Measurements from ENCODE around the gene TBC1D22A. TPM values are rescaled to one million over a fixed set of nuclear protein-coding genes. Genes with fewer than 3 reads are reported as not detected.

Gene TBC1D22A
- total RNA-seq, 2 experiments from 2014 or later = 22.3 to 43.9 TPM

- ChIA-PET POLR2A (no interaction called here), CTCF (ENCODE audit: unreplicated experiment) (no interaction called here)
- H2AFZ ChIP-seq (ENCODE audit: low read length) = no peak overlapping the region
- H3K79me2 ChIP-seq (ENCODE audit: insufficient read depth, low read depth, low read length) = no peaks in the 10 kb centered on the region
- H3K4me2 ChIP-seq (ENCODE audit: low read length) = no peak overlapping the region
- no peak overlapping the region for H3K4me3 ChIP-seq (ENCODE audit: low read depth, low read length, poor library complexity, severe bottlenecking)
- H4K20me1 ChIP-seq (ENCODE audit: insufficient read depth, low read length) = no peaks in the 10 kb centered on the region
- no TSS peak for BruUV-seq (replicated peaks)
- DNase-seq (ENCODE audit: low spot score) = no peak
- H3K36me3 ChIP-seq (ENCODE audit: insufficient read depth, low read length) = no peaks in the 10 kb centered on the region
- H3K9me2 ChIP-seq (ENCODE audit: insufficient read depth, low read length) = no peaks in the 10 kb centered on the region
- no peak overlapping the region for H3K27ac ChIP-seq (ENCODE audit: low read depth, low read length, poor library complexity, severe bottlenecking)
- no peaks in the 10 kb centered on the region for H3K9me3 ChIP-seq (ENCODE audit: low read length)
- intact Hi-C loops (cut with micrococcal nuclease; ENCODE audit: unreplicated experiment) = no loop called here
- no peaks in the 10 kb centered on the region for H3K4me1 ChIP-seq (ENCODE audit: insufficient read depth, low read length, poor library complexity, severe bottlenecking)
- no peak for TF ChIP-seq CTCF (conservative IDR thresholded peaks at IDR 0.05; ENCODE audit: low read length)
- TF ChIP-seq EZH2phosphoT487 (IDR thresholded peaks at IDR 0.05; ENCODE audit: borderline replicate concordance, low read depth, low read length) = no peak
Observed at GRCh38 chr22:47219789-47220188, 457.3 kb downstream of the TBC1D22A start.

GRCh38 chr22:47220752-47221151, 458.3 kb downstream of the TBC1D22A start:
- CTCF ChIA-PET (ENCODE audit: unreplicated experiment) = no interaction called here
- intact Hi-C loops (cut with micrococcal nuclease; ENCODE audit: unreplicated experiment) = no loop called here
- POLR2A ChIA-PET = no interaction called here
- Histone ChIP-seq H3K4me2 (ENCODE audit: low read length) (no peak overlapping the region), H3K27ac (ENCODE audit: low read depth, low read length, poor library complexity, severe bottlenecking) (no peak overlapping the region), H3K4me3 (ENCODE audit: low read depth, low read length, poor library complexity, severe bottlenecking) (no peak overlapping the region), H4K20me1 (ENCODE audit: insufficient read depth, low read length) (no peaks in the 10 kb centered on the region), H3K36me3 (ENCODE audit: insufficient read depth, low read length) (no peaks in the 10 kb centered on the region), H3K9me3 (ENCODE audit: low read length) (no peaks in the 10 kb centered on the region), H3K9me2 (ENCODE audit: insufficient read depth, low read length) (no peaks in the 10 kb centered on the region), H3K4me1 (ENCODE audit: insufficient read depth, low read length, poor library complexity, severe bottlenecking) (no peaks in the 10 kb centered on the region), H3K79me2 (ENCODE audit: insufficient read depth, low read depth, low read length) (no peaks in the 10 kb centered on the region), H2AFZ (ENCODE audit: low read length) (no peak overlapping the region)
- no peak for DNase-seq (ENCODE audit: low spot score)
- no TSS peak for BruUV-seq (replicated peaks)
- no peak for TF ChIP-seq CTCF (conservative IDR thresholded peaks at IDR 0.05; ENCODE audit: low read length)
- TF ChIP-seq EZH2phosphoT487 (IDR thresholded peaks at IDR 0.05; ENCODE audit: borderline replicate concordance, low read depth, low read length) = no peak

- Histone ChIP-seq H3K79me2 (ENCODE audit: insufficient read depth, low read depth, low read length) (no peaks in the 10 kb centered on the region), H3K4me1 (ENCODE audit: insufficient read depth, low read length, poor library complexity, severe bottlenecking) (no peaks in the 10 kb centered on the region), H4K20me1 (ENCODE audit: insufficient read depth, low read length) (no peaks in the 10 kb centered on the region), H3K9me3 (ENCODE audit: low read length) (no peaks in the 10 kb centered on the region), H3K36me3 (ENCODE audit: insufficient read depth, low read length) (no peaks in the 10 kb centered on the region), H3K9me2 (ENCODE audit: insufficient read depth, low read length) (no peaks in the 10 kb centered on the region), H3K4me3 (ENCODE audit: low read depth, low read length, poor library complexity, severe bottlenecking) (no peak overlapping the region), H2AFZ (ENCODE audit: low read length) (no peak overlapping the region), H3K4me2 (ENCODE audit: low read length) (no peak overlapping the region), H3K27ac (ENCODE audit: low read depth, low read length, poor library complexity, severe bottlenecking) (no peak overlapping the region)
- POLR2A ChIA-PET = no interaction called here
- CTCF ChIA-PET (ENCODE audit: unreplicated experiment) = no interaction called here
- DNase-seq (ENCODE audit: low spot score) = no peak
- intact Hi-C loops (cut with micrococcal nuclease; ENCODE audit: unreplicated experiment) = no loop called here
- BruUV-seq (replicated peaks) = no TSS peak
- no peak for TF ChIP-seq EZH2phosphoT487 (IDR thresholded peaks at IDR 0.05; ENCODE audit: borderline replicate concordance, low read depth, low read length)
- TF ChIP-seq CTCF (conservative IDR thresholded peaks at IDR 0.05; ENCODE audit: low read length) = no peak
Observed at GRCh38 chr22:47221840-47222615, 459.6 kb downstream of the TBC1D22A start.

Measured in OCI-LY7 (cell line).